Measurements from ENCODE around the gene SMAD6. TPM values are rescaled to one million over a fixed set of nuclear protein-coding genes. Genes with fewer than 3 reads are reported as not detected.
"Not testable (repeated sequence)": the region's sequence is repeated elsewhere in the genome, so short reads cannot be mapped to it uniquely, and the experiment has no call there.

The SMAD6 gene
- total RNA-seq, 1 donor from 2014 or later: 8.9 TPM

GRCh38 chr15:66825139-66825538, 123.1 kb downstream of the SMAD6 start:
- Histone ChIP-seq H3K9me3 (ENCODE audit: control insufficient read depth in 3 of 3, low read length in 3 of 3) (no peaks in the 10 kb centered on the region), H3K36me3 (ENCODE audit: control insufficient read depth in 3 of 3, insufficient read depth in 3 of 3, low read length in 3 of 3) (no peaks in the 10 kb centered on the region), H3K27ac (ENCODE audit: low read depth, low read length) (no peak overlapping the region), H3K4me3 (ENCODE audit: low read length in 3 of 3) (no peak overlapping the region), H3K4me1 (ENCODE audit: control insufficient read depth in 3 of 3, insufficient read depth in 3 of 3, low read length in 3 of 3) (no peaks in the 10 kb centered on the region), H3K9ac (ENCODE audit: low read depth in 1 of 3, low read length in 3 of 3) (no peak overlapping the region), H3K27me3 (ENCODE audit: control insufficient read depth in 3 of 3, insufficient read depth in 3 of 3, low read length in 3 of 3) (peaks cover 0 to 3% (median 0%) of the 10 kb centered on the region in 3 donors)

GRCh38 chr15:66825731-66826130, 123.7 kb downstream of the SMAD6 start:
- Histone ChIP-seq H3K27me3 (ENCODE audit: control insufficient read depth in 3 of 3, insufficient read depth in 3 of 3, low read length in 3 of 3) (peaks cover 0 to 3% (median 0%) of the 10 kb centered on the region in 3 donors), H3K9me3 (ENCODE audit: control insufficient read depth in 3 of 3, low read length in 3 of 3) (no peaks in the 10 kb centered on the region), H3K9ac (ENCODE audit: low read depth in 1 of 3, low read length in 3 of 3) (no peak overlapping the region), H3K4me1 (ENCODE audit: control insufficient read depth in 3 of 3, insufficient read depth in 3 of 3, low read length in 3 of 3) (no peaks in the 10 kb centered on the region), H3K27ac (ENCODE audit: low read depth, low read length) (no peak overlapping the region), H3K36me3 (ENCODE audit: control insufficient read depth in 3 of 3, insufficient read depth in 3 of 3, low read length in 3 of 3) (no peaks in the 10 kb centered on the region), H3K4me3 (ENCODE audit: low read length in 3 of 3) (no peak overlapping the region)

DNA sequence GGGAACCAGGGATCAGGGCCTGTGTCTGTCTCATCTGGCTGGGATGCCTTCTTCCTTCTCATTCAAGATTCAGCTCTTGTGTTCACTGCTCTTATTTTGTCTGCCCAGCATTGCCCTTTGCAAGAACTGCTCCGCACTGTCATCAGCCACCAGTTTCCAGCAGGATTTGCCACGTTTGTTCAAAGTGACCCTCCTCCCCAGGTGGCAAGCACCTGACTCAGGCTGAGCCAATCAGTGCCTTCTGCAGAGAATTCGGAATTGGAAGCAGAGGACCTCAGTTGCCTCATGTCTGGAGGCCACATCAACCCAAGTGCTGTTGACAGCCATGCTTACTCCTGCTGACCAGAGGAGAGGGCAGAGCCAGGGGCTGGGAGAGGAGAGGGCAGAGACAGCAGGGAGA, 124.5 kb downstream of the SMAD6 start:
- Histone ChIP-seq H3K9me3 (ENCODE audit: control insufficient read depth in 3 of 3, low read length in 3 of 3) (no peaks in the 10 kb centered on the region), H3K4me1 (ENCODE audit: control insufficient read depth in 3 of 3, insufficient read depth in 3 of 3, low read length in 3 of 3) (no peaks in the 10 kb centered on the region), H3K36me3 (ENCODE audit: control insufficient read depth in 3 of 3, insufficient read depth in 3 of 3, low read length in 3 of 3) (no peaks in the 10 kb centered on the region), H3K27ac (ENCODE audit: low read depth, low read length) (no peak overlapping the region), H3K27me3 (ENCODE audit: control insufficient read depth in 3 of 3, insufficient read depth in 3 of 3, low read length in 3 of 3) (no peaks in the 10 kb centered on the region), H3K9ac (ENCODE audit: low read depth in 1 of 3, low read length in 3 of 3) (no peak overlapping the region), H3K4me3 (ENCODE audit: low read length in 3 of 3) (no peak overlapping the region)

- H3K4me3 ChIP-seq (ENCODE audit: low read length in 3 of 3): no peak overlapping the region
Observed at GRCh38 chr15:66827039-66827697, 125.1 kb downstream of the SMAD6 start.

GRCh38 chr15:66827698-66828055, 125.6 kb downstream of the SMAD6 start:
- Histone ChIP-seq H3K9me3 (ENCODE audit: control insufficient read depth in 3 of 3, low read length in 3 of 3) (no peaks in the 10 kb centered on the region), H3K36me3 (ENCODE audit: control insufficient read depth in 3 of 3, insufficient read depth in 3 of 3, low read length in 3 of 3) (no peaks in the 10 kb centered on the region), H3K4me3 (ENCODE audit: low read length in 3 of 3) (no peak overlapping the region), H3K4me1 (ENCODE audit: control insufficient read depth in 3 of 3, insufficient read depth in 3 of 3, low read length in 3 of 3) (no peaks in the 10 kb centered on the region), H3K27ac (ENCODE audit: low read depth, low read length) (no peak overlapping the region), H3K27me3 (ENCODE audit: control insufficient read depth in 3 of 3, insufficient read depth in 3 of 3, low read length in 3 of 3) (no peaks in the 10 kb centered on the region), H3K9ac (ENCODE audit: low read depth in 1 of 3, low read length in 3 of 3) (no peak overlapping the region)

More at GRCh38 chr15:66827039-66827697, 125.1 kb downstream of the SMAD6 start:
- no peaks in the 10 kb centered on the region for H3K27me3 ChIP-seq (ENCODE audit: control insufficient read depth in 3 of 3, insufficient read depth in 3 of 3, low read length in 3 of 3)
- H3K9ac ChIP-seq (ENCODE audit: low read depth in 1 of 3, low read length in 3 of 3): no peak overlapping the region
- H3K27ac ChIP-seq (ENCODE audit: low read depth, low read length): no peak overlapping the region
- H3K36me3 ChIP-seq (ENCODE audit: control insufficient read depth in 3 of 3, insufficient read depth in 3 of 3, low read length in 3 of 3): no peaks in the 10 kb centered on the region
- H3K9me3 ChIP-seq (ENCODE audit: control insufficient read depth in 3 of 3, low read length in 3 of 3): no peaks in the 10 kb centered on the region
- H3K4me1 ChIP-seq (ENCODE audit: control insufficient read depth in 3 of 3, insufficient read depth in 3 of 3, low read length in 3 of 3): no peaks in the 10 kb centered on the region

DNA sequence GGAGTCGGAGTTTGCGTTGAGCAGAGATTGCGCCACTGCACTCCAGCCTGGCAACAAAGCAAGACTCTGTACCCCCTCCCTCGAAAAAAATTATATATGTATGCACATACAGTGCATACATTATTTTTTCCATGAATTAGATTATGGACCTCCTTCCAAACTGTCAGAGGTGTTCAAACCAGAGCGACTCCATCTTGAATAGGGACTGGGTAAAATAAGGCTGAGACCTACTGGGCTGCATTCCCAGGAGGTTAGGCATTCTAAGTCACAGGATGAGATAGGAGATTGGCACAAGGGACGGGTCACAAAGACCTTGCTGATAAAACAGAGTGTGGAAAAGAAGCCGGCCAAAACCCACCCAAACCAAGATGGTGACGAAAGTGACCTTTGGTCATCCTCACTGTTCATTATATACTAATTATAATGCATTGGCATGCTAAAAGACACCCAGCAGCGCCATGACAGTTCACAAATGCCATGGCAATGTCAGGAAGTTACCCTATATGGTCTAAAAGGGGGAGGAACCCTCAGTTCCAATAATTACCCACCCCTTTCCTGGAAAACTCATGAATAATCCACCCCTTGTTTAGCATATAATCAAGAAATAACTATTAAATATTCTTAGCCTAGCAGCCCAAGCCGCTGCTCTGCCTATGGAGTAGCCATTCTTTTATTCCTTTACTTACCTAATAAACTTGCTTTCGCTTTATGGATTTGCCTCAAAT, 126.9 kb downstream of the SMAD6 start:
- not testable (repeated sequence) for H3K4me3 ChIP-seq (ENCODE audit: low read length in 3 of 3); H3K9ac ChIP-seq (ENCODE audit: low read depth in 1 of 3, low read length in 3 of 3); H3K4me1 ChIP-seq (ENCODE audit: control insufficient read depth in 3 of 3, insufficient read depth in 3 of 3, low read length in 3 of 3); H3K27ac ChIP-seq (ENCODE audit: low read depth, low read length); H3K9me3 ChIP-seq (ENCODE audit: control insufficient read depth in 3 of 3, low read length in 3 of 3); H3K27me3 ChIP-seq (ENCODE audit: control insufficient read depth in 3 of 3, insufficient read depth in 3 of 3, low read length in 3 of 3); H3K36me3 ChIP-seq (ENCODE audit: control insufficient read depth in 3 of 3, insufficient read depth in 3 of 3, low read length in 3 of 3)

DNA sequence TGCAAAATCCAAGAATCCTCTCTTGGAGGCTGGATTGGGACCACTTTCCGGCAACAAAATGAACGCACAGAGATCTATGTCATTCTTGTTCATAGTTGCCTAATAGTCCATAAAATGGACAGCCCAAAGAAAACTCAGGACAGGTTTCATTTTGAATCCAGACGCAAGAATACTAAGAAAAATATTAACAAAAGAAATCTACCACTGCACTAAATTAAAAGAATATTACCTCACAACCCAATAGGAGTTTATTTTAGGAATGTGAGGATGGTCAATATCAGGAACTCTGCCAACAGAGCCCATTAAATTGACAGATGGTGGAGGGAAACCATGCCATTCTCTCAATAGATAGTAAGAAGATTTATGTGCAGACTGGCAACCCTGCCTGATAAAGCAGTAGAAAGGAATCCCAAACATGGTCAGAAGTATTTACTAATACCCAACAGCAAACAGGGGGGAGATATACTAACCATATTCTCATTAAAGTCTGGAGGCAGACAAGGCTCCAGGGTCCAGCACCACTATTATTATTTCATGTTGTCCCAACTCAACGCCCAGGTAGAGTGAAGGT, 127.6 kb downstream of the SMAD6 start:
- Histone ChIP-seq H3K9ac (ENCODE audit: low read depth in 1 of 3, low read length in 3 of 3) (no peak overlapping the region), H3K4me1 (ENCODE audit: control insufficient read depth in 3 of 3, insufficient read depth in 3 of 3, low read length in 3 of 3) (no peaks in the 10 kb centered on the region), H3K9me3 (ENCODE audit: control insufficient read depth in 3 of 3, low read length in 3 of 3) (no peaks in the 10 kb centered on the region), H3K27me3 (ENCODE audit: control insufficient read depth in 3 of 3, insufficient read depth in 3 of 3, low read length in 3 of 3) (no peaks in the 10 kb centered on the region), H3K4me3 (ENCODE audit: low read length in 3 of 3) (no peak overlapping the region), H3K27ac (ENCODE audit: low read depth, low read length) (no peak overlapping the region), H3K36me3 (ENCODE audit: control insufficient read depth in 3 of 3, insufficient read depth in 3 of 3, low read length in 3 of 3) (no peaks in the 10 kb centered on the region)

DNA sequence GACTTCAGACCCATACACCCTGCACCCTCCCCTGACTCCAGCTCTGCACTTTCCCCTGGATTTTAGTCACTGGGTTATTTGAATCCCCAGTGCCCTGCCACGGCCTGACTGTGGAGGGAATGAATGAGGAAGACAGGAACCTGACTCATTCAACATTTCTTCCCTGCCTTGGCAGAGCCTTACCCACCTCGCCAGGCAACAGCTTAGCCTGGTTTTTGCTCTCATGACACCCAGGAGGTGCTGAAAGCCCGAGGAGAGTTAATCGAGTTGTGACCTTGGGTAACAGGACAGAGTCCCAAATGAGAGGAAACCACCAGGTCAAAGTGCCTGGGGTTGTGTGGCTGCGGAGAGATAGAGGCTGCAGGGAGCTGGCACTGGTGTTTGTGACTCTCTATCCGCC, 128.3 kb downstream of the SMAD6 start:
- H3K9ac ChIP-seq (ENCODE audit: low read depth in 1 of 3, low read length in 3 of 3): no peak overlapping the region
- no peaks in the 10 kb centered on the region for H3K4me1 ChIP-seq (ENCODE audit: control insufficient read depth in 3 of 3, insufficient read depth in 3 of 3, low read length in 3 of 3)
- H3K4me3 ChIP-seq (ENCODE audit: low read length in 3 of 3): no peak overlapping the region
- H3K27me3 ChIP-seq (ENCODE audit: control insufficient read depth in 3 of 3, insufficient read depth in 3 of 3, low read length in 3 of 3): no peaks in the 10 kb centered on the region
- no peaks in the 10 kb centered on the region for H3K36me3 ChIP-seq (ENCODE audit: control insufficient read depth in 3 of 3, insufficient read depth in 3 of 3, low read length in 3 of 3)
- no peak overlapping the region for H3K27ac ChIP-seq (ENCODE audit: low read depth, low read length)
- H3K9me3 ChIP-seq (ENCODE audit: control insufficient read depth in 3 of 3, low read length in 3 of 3): no peaks in the 10 kb centered on the region

GRCh38 chr15:66830823-66831222, 128.8 kb downstream of the SMAD6 start:
- Histone ChIP-seq H3K36me3 (ENCODE audit: control insufficient read depth in 3 of 3, insufficient read depth in 3 of 3, low read length in 3 of 3) (no peaks in the 10 kb centered on the region), H3K4me3 (ENCODE audit: low read length in 3 of 3) (no peak overlapping the region), H3K4me1 (ENCODE audit: control insufficient read depth in 3 of 3, insufficient read depth in 3 of 3, low read length in 3 of 3) (no peaks in the 10 kb centered on the region), H3K27ac (ENCODE audit: low read depth, low read length) (no peak overlapping the region), H3K27me3 (ENCODE audit: control insufficient read depth in 3 of 3, insufficient read depth in 3 of 3, low read length in 3 of 3) (no peaks in the 10 kb centered on the region), H3K9ac (ENCODE audit: low read depth in 1 of 3, low read length in 3 of 3) (no peak overlapping the region), H3K9me3 (ENCODE audit: control insufficient read depth in 3 of 3, low read length in 3 of 3) (no peaks in the 10 kb centered on the region)

DNA sequence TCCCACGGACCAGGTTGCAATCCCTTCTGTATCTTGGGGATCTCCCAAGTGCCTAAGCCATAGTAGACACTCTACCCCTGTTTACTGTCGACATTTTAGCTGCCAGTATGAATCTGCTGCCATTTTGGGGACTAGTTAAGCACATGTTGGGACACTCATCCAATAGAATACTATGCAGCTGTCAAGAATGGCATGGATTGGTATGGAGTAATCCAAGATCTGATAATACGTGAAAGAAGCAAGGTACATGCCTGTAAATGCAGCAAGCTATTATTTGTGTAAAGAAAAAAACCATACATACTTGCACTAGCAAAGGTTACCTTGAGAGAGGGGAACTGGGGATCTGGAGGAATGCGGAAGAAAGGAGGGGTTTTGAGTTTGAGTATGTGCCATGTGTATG, 129.3 kb downstream of the SMAD6 start:
- Histone ChIP-seq H3K36me3 (ENCODE audit: control insufficient read depth in 3 of 3, insufficient read depth in 3 of 3, low read length in 3 of 3) (no peaks in the 10 kb centered on the region), H3K9ac (ENCODE audit: low read depth in 1 of 3, low read length in 3 of 3) (no peak overlapping the region), H3K4me3 (ENCODE audit: low read length in 3 of 3) (no peak overlapping the region), H3K27me3 (ENCODE audit: control insufficient read depth in 3 of 3, insufficient read depth in 3 of 3, low read length in 3 of 3) (no peaks in the 10 kb centered on the region), H3K4me1 (ENCODE audit: control insufficient read depth in 3 of 3, insufficient read depth in 3 of 3, low read length in 3 of 3) (no peaks in the 10 kb centered on the region), H3K9me3 (ENCODE audit: control insufficient read depth in 3 of 3, low read length in 3 of 3) (no peaks in the 10 kb centered on the region), H3K27ac (ENCODE audit: low read depth, low read length) (no peak overlapping the region)
